Measurements from ENCODE around the gene DGKZ. TPM values are rescaled to one million over a fixed set of nuclear protein-coding genes. Genes with fewer than 3 reads are reported as not detected.
A peak's percentile ranks its signal among the peaks of the same experiment; 100 is the strongest.

Gene DGKZ
- total and polyA plus RNA-seq, 4 donors = 33.3 to 63.2 (median 44.1) TPM

DNA sequence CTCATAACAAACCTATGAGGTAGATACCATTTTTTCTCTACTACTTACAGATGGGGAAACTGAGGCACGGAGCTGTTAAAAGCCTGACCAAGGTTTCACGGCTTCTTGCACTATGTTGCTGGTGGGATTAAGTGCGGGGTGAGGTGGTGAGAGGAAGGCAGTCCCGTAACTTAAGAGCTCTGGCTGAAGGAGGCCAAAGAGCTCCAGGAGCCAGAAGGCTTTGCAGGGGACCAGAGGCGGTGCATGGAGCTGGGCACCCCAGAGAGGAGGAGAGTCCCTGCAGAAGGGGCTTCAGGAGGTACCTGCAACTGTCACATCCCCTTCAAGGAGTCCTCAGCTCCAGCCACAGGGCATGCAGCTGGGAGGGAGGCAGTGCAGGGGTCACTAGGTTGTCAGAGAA is 40.2 kb downstream of the DGKZ start:
- 71 to 78% methylated on average over 5 of the region's 5 CpGs for WGBS, 2 donors
- Histone ChIP-seq H3K9me3 (ENCODE audit: control insufficient read depth in 4 of 4, insufficient read depth in 3 of 4, low read length in 3 of 4) (no peaks in the 10 kb centered on the region), H3K27me3 (ENCODE audit: control insufficient read depth in 3 of 3, insufficient read depth in 3 of 3, low read length in 2 of 3) (peaks cover 0 to 31% (median 29%) of the 10 kb centered on the region in 3 donors), H3K9ac (ENCODE audit: insufficient read depth in 1 of 2, low read length in 2 of 2) (no peak overlapping the region), H3K4me1 (ENCODE audit: control insufficient read depth in 5 of 5, insufficient read depth in 5 of 5, low read length in 5 of 5) (peaks cover 0 to 40% (median 15%) of the 10 kb centered on the region in 5 donors), H3K27ac (ENCODE audit: low read depth in 1 of 2, low read length in 1 of 2) (no peak overlapping the region), H3K36me3 (ENCODE audit: control insufficient read depth in 4 of 4, insufficient read depth in 4 of 4, low read length in 4 of 4) (peaks cover 0 to 7% (median 3%) of the 10 kb centered on the region in 4 donors), H3K4me3 (no peak overlapping the region)
- DNase-seq (no peak), ATAC-seq (ENCODE audit: insufficient read depth, low FRiP score) (no peak)
- TF ChIP-seq CTCF (IDR thresholded peaks at IDR 0.05; ENCODE audit: control extremely low read depth, extremely low read depth) = no peak

- Histone ChIP-seq H3K9ac (ENCODE audit: insufficient read depth in 1 of 2, low read length in 2 of 2) (no peak overlapping the region), H3K27ac (ENCODE audit: low read depth in 1 of 2, low read length in 1 of 2) (no peak overlapping the region), H3K9me3 (ENCODE audit: control insufficient read depth in 4 of 4, insufficient read depth in 3 of 4, low read length in 3 of 4) (no peaks in the 10 kb centered on the region), H3K4me3 (no peak overlapping the region), H3K27me3 (ENCODE audit: control insufficient read depth in 3 of 3, insufficient read depth in 3 of 3, low read length in 2 of 3) (peaks cover 0 to 31% (median 30%) of the 10 kb centered on the region in 3 donors), H3K36me3 (ENCODE audit: control insufficient read depth in 4 of 4, insufficient read depth in 4 of 4, low read length in 4 of 4) (peaks cover 0 to 7% (median 1%) of the 10 kb centered on the region in 4 donors), H3K4me1 (ENCODE audit: control insufficient read depth in 5 of 5, insufficient read depth in 5 of 5, low read length in 5 of 5) (peaks cover 0 to 33% (median 9%) of the 10 kb centered on the region in 5 donors)
- DNase-seq = peak in 1 of 3 donors; percentile 37
- 4 to 10% methylated on average over 23 to 24 of the region's 24 CpGs for WGBS, 2 donors
- ATAC-seq (ENCODE audit: insufficient read depth, low FRiP score) = no peak
- no peak for TF ChIP-seq CTCF (IDR thresholded peaks at IDR 0.05; ENCODE audit: control extremely low read depth, extremely low read depth)
These were observed 40.8 kb downstream of the DGKZ start for GRCh38 chr11:46387919-46388618.

DNA sequence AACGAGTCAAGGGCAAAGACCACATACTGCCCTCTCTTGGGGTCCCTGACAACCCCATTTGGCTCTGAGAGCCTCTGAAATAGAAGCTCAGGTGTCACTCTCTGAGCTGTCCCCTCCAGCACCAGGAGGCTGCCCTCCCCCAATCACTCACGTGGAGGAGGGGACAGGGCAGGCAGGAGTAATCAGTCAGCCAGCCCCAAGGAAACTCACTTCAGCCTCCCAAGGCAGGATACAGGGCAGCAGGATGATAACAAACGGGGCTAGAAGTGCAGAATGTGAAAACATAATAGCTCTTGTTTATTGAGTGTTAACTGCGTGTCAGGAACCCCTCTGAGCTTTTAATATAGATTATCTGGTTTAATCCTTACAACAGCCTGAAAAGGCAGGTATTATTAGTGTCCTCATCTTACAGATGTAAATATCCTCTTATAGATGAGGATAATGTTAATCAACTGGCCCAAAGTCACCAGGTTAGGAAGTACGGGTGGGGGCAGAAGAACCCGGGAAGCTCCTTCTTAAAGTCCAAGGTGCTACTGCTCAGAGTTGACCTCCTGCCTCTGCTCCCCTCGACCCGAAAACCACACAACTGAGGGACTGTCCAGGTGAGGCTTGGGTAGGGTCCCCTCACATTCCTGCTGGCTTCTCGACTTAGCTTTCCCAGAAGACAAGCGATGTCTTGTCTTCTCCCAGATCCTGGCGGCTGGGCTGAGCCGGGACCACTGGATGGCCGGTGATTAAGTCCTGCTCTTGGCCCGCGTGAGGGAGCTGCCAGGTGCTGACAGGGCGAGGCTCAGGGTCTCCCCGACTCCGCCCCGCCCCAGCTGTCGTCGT is 41.6 kb downstream of the DGKZ start:
- Histone ChIP-seq H3K9ac (ENCODE audit: insufficient read depth in 1 of 2, low read length in 2 of 2) (no peak overlapping the region), H3K27me3 (ENCODE audit: control insufficient read depth in 3 of 3, insufficient read depth in 3 of 3, low read length in 2 of 3) (peaks cover 0 to 32% (median 31%) of the 10 kb centered on the region in 3 donors), H3K4me1 (ENCODE audit: control insufficient read depth in 5 of 5, insufficient read depth in 5 of 5, low read length in 5 of 5) (peaks cover 0 to 28% (median 9%) of the 10 kb centered on the region in 5 donors), H3K27ac (ENCODE audit: low read depth in 1 of 2, low read length in 1 of 2) (no peak overlapping the region), H3K4me3 (no peak overlapping the region), H3K36me3 (ENCODE audit: control insufficient read depth in 4 of 4, insufficient read depth in 4 of 4, low read length in 4 of 4) (peaks cover 0 to 4% (median 0%) of the 10 kb centered on the region in 4 donors), H3K9me3 (ENCODE audit: control insufficient read depth in 4 of 4, insufficient read depth in 3 of 4, low read length in 3 of 4) (no peaks in the 10 kb centered on the region)
- WGBS, 2 donors = 10 to 13% methylated on average over 21 of the region's 21 CpGs
- DNase-seq = no peak
- TF ChIP-seq CTCF (IDR thresholded peaks at IDR 0.05; ENCODE audit: control extremely low read depth, extremely low read depth) = no peak
- ATAC-seq (ENCODE audit: insufficient read depth, low FRiP score) = no peak

Measured in lung (tissue), 12 donors.